Thyroid gland (tissue), 4 donors: Measurements from ENCODE around the gene SLC46A3.

Experiments
- POLR2A ChIP-seq, 2 donors: fragments of 450-650 bp; IDR thresholded peaks; one replicate each; pipeline ENCODE4 v1.6.1; 2017; ENCODE audit warnings: antibody characterized with exemption in 2 of 2, mild to moderate bottlenecking in 2 of 2, moderate library complexity in 1 of 2
- TF ChIP-seq, protein P1 (sequence below), 6 experiments: fragments of 200-600 bp in 3 of 6; fragments of 450-650 bp in 3 of 6; sonication (generic) in 3 of 6; IDR thresholded peaks; one replicate each; pipeline ENCODE4 v1.5.1; 2016 to 2019; ENCODE audit warnings: antibody characterized with exemption in 6 of 6, mild to moderate bottlenecking in 2 of 6, inconsistent platforms in 1 of 6, moderate library complexity in 1 of 6

DNA sequence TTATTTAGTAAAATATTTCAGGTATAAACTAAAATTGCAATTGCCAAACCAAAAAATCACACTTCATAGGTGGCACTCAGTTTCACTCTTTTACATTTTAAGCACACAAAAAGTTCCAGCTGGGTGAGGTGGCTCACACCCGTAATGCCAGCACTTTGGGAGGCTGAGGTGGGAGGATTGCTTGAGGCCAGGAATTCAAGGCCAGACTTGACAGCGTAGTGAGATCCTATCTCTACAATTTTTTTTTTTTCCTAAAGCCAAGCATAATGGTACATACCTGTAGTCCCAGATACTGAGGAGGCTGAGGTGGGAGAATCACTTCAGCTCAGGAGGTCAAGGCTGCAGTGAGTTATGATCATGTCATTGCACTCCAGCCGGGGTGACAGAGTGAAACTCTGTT, 20.6 kb upstream of the SLC46A3 start:
- TF ChIP-seq, protein P1, sequence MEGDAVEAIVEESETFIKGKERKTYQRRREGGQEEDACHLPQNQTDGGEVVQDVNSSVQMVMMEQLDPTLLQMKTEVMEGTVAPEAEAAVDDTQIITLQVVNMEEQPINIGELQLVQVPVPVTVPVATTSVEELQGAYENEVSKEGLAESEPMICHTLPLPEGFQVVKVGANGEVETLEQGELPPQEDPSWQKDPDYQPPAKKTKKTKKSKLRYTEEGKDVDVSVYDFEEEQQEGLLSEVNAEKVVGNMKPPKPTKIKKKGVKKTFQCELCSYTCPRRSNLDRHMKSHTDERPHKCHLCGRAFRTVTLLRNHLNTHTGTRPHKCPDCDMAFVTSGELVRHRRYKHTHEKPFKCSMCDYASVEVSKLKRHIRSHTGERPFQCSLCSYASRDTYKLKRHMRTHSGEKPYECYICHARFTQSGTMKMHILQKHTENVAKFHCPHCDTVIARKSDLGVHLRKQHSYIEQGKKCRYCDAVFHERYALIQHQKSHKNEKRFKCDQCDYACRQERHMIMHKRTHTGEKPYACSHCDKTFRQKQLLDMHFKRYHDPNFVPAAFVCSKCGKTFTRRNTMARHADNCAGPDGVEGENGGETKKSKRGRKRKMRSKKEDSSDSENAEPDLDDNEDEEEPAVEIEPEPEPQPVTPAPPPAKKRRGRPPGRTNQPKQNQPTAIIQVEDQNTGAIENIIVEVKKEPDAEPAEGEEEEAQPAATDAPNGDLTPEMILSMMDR (IDR thresholded peaks at IDR 0.05): no peak
- no peak for TF ChIP-seq POLR2A (IDR thresholded peaks at IDR 0.05)
